Measurements from ENCODE around the gene MEF2A.

MEF2A gene

GRCh38 chr15:99762288-99762687 is 196.5 kb downstream of the MEF2A start:
- no peak for DNase-seq

DNA sequence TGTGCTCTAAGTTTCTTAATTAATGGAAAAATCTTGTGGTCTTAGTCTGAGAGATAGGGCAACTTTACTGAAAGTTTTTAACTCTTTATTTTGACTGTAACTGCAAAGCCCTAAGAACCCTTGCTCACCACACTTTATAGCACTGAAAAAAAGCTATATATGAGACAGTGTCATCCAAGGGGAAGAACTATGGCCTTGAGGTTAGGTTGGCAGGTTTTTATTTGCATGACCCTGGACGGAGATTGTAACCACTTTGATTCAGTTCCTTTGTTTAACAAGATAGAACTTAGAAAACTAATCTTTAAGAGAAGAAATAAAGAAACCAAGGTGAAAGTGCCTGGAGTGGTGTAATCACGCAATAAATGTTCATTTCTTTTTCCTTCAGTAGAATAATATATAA is 198.0 kb downstream of the MEF2A start:
- no peak for DNase-seq

DNA sequence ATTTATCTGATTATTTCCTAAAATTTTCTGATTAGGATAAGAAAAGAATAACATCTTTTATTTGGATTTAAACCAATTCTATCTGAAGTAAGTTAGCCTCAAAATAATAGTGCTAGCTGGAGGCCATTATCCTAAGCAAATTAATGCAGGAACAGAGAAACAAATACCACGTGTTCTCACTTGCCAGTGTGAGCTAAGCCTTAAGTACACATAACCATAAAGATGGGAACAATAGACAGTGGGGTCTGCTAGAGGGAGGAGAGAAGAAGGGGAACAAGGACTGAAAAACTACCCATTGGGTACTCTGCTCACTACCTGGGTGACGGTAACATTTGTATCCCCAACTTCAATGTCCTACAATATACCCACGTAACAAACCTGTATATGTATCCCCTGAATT is 198.7 kb downstream of the MEF2A start:
- no peak for DNase-seq
